Panc1 (cell line): ENCODE measurements around the gene UBC.

Experiments used
- CTCF ChIP-seq: fragments of 450-650 bp; IDR thresholded peaks from 2 replicates; pipeline ENCODE4 v1.5.1; 2017; ENCODE audit warnings: mild to moderate bottlenecking
- POLR2AphosphoS5 ChIP-seq: IDR thresholded peaks from 2 replicates; pipeline ENCODE4 v1.6.1; 2012; ENCODE audit warnings: mild to moderate bottlenecking, low read depth, low read length, moderate library complexity
- REST ChIP-seq, 2 experiments: IDR thresholded peaks; 2 replicates each; pipeline ENCODE4 v1.6.1; 2011 to 2012; ENCODE audit warnings: low read depth in 2 of 2, control low read depth in 1 of 2, low read length in 1 of 2, mild to moderate bottlenecking in 1 of 2, moderate library complexity in 1 of 2; ENCODE audit not compliant: insufficient read depth in 1 of 2
- SIN3A ChIP-seq: IDR thresholded peaks from 2 replicates; pipeline ENCODE4 v1.6.1; 2012; ENCODE audit warnings: low read depth, mild to moderate bottlenecking, low read length, moderate library complexity, borderline replicate concordance; ENCODE audit not compliant: insufficient read depth
- TCF7L2 ChIP-seq: IDR thresholded peaks from 2 replicates; pipeline ENCODE4 v1.6.1; 2011; ENCODE audit warnings: mild to moderate bottlenecking, low read depth, low read length, inconsistent platforms

- TF ChIP-seq CTCF (no peak), POLR2AphosphoS5 (no peak), SIN3A (no peak), REST (IDR thresholded peaks at IDR 0.05; ENCODE audit: insufficient read depth in 1 of 2, low read depth in 2 of 2, low read length in 1 of 2) (no peak), TCF7L2 (no peak; the same call in 1 of the 2 replicates)
Measured at GRCh38 chr12:124940143-124940392, 25.6 kb upstream of the UBC start.
